UCSD-AML1 (cell line): ENCODE measurements around the gene MRPS22.

ENCODE experiments used
- DNase-seq: peaks from one replicate; lab custom pipeline; 2025; ENCODE audit not compliant: unreplicated experiment; lab: John Stamatoyannopoulos, UW

Gene MRPS22

GRCh38 chr3:139311557-139311956, 32.3 kb upstream of the MRPS22 start:
- no peak for DNase-seq

GRCh38 chr3:139312416-139312815, 31.4 kb upstream of the MRPS22 start:
- DNase-seq = no peak

GRCh38 chr3:139312959-139313358, 30.9 kb upstream of the MRPS22 start:
- DNase-seq = no peak

- no peak for DNase-seq
Observed at GRCh38 chr3:139313921-139314320, 29.9 kb upstream of the MRPS22 start.

- DNase-seq = no peak
Observed at GRCh38 chr3:139317215-139317614, 26.6 kb upstream of the MRPS22 start.

- no peak for DNase-seq
Observed at GRCh38 chr3:139317660-139318430, 26.0 kb upstream of the MRPS22 start.

GRCh38 chr3:139318431-139318816, 25.4 kb upstream of the MRPS22 start:
- DNase-seq = no peak

- no peak for DNase-seq
Observed at GRCh38 chr3:139318826-139319225, 25.0 kb upstream of the MRPS22 start.

GRCh38 chr3:139319428-139320402, 24.1 kb upstream of the MRPS22 start:
- DNase-seq = peak; percentile 18

- no peak for DNase-seq
Observed at GRCh38 chr3:139320551-139321309, 23.1 kb upstream of the MRPS22 start.

- no peak for DNase-seq
Observed at GRCh38 chr3:139322346-139322745, 21.5 kb upstream of the MRPS22 start.

- no peak for DNase-seq
Observed at GRCh38 chr3:139323146-139323545, 20.7 kb upstream of the MRPS22 start.

- no peak for DNase-seq
Observed at GRCh38 chr3:139324456-139324855, 19.4 kb upstream of the MRPS22 start.

GRCh38 chr3:139325551-139325950, 18.3 kb upstream of the MRPS22 start:
- DNase-seq = no peak

- no peak for DNase-seq
Observed at GRCh38 chr3:139326131-139326530, 17.7 kb upstream of the MRPS22 start.

- DNase-seq = no peak
Observed at GRCh38 chr3:139326707-139327106, 17.1 kb upstream of the MRPS22 start.

GRCh38 chr3:139327231-139327630, 16.6 kb upstream of the MRPS22 start:
- DNase-seq = no peak

- DNase-seq = peak; percentile 53
Observed at GRCh38 chr3:139327861-139328260, 16.0 kb upstream of the MRPS22 start.

GRCh38 chr3:139328356-139328755, 15.5 kb upstream of the MRPS22 start:
- DNase-seq = no peak

GRCh38 chr3:139329364-139329850, 14.4 kb upstream of the MRPS22 start:
- peak; percentile 93 for DNase-seq

- DNase-seq = no peak
Observed at GRCh38 chr3:139332092-139332491, 11.7 kb upstream of the MRPS22 start.
